IMR-90 (cell line): Measurements from ENCODE around the gene ATG7. TPM values are rescaled to one million over a fixed set of nuclear protein-coding genes. Genes with fewer than 3 reads are reported as not detected.

Experiments used
- ATAC-seq: fragments of 200-7000 bp; cut with Tn5 transposase; 2 replicates; pipeline ENCODE4 v1.9.1; 2020; ENCODE audit warnings: low read depth, mild to moderate bottlenecking, moderate library complexity
- BruUV-seq: library from RNA; stranded (reverse); fragments of 400-500 nt; replicated peaks from 2 replicates; lab custom pipeline; 2021; lab: Mats Ljungman, UMichigan
- CTCF ChIA-PET: fragments of 300-600 bp; formaldehyde crosslinking; extraction: SDS; loops from one replicate; lab custom pipeline; 2021; ENCODE audit warnings: antibody characterized with exemption; lab: Yijun Ruan, JAX
- POLR2A ChIA-PET: fragments of 300-600 bp; sonication (Branson Sonifier 250); formaldehyde crosslinking; loops from one replicate; lab custom pipeline; 2022; ENCODE audit warnings: antibody characterized with exemption; ENCODE audit not compliant: unreplicated experiment; lab: Charles Lee
- DNase-seq: peaks from one replicate; pipeline ENCODE4 v3.0.0; 2013
- H2AFZ ChIP-seq: replicated peaks from 2 replicates; pipeline ENCODE3; 2013; ENCODE audit warnings: low read length, mild to moderate bottlenecking; ENCODE audit not compliant: poor library complexity
- H2AK5ac ChIP-seq: 2 replicates; pipeline ENCODE4 v1.6.1; 2013; ENCODE audit warnings: low read depth, low read length, inconsistent platforms
- H2AK9ac ChIP-seq: replicated peaks from 2 replicates; pipeline ENCODE3; 2013; ENCODE audit warnings: mild to moderate bottlenecking, low read depth, low read length, moderate library complexity; ENCODE audit not compliant: poor library complexity
- H2BK120ac ChIP-seq: 2 replicates; pipeline ENCODE4 v1.6.1; 2013; ENCODE audit warnings: low read depth, low read length, inconsistent platforms
- H2BK15ac ChIP-seq: 3 replicates; pipeline ENCODE4 v1.6.1; 2013; ENCODE audit warnings: low read depth, low read length, inconsistent platforms
- H2BK20ac ChIP-seq: 2 replicates; pipeline ENCODE4 v1.6.1; 2013; ENCODE audit warnings: low read depth, mild to moderate bottlenecking, inconsistent platforms, low read length, moderate library complexity
- H2BK5ac ChIP-seq: 2 replicates; pipeline ENCODE4 v1.6.1; 2013; ENCODE audit warnings: mild to moderate bottlenecking, low read depth, low read length, inconsistent platforms; ENCODE audit not compliant: poor library complexity, severe bottlenecking
- H3K14ac ChIP-seq: replicated peaks from 2 replicates; pipeline ENCODE4 v1.6.1; 2013; ENCODE audit warnings: low read depth, low read length, inconsistent platforms
- H3K18ac ChIP-seq: 2 replicates; pipeline ENCODE4 v1.6.1; 2013; ENCODE audit warnings: low read depth, low read length, control low read depth
- H3K23ac ChIP-seq: 2 replicates; pipeline ENCODE4 v1.6.1; 2013; ENCODE audit warnings: low read depth, low read length, inconsistent platforms
- H3K27ac ChIP-seq: 2 replicates; pipeline ENCODE4 v1.5.1; 2013; ENCODE audit warnings: mild to moderate bottlenecking, control low read depth, low read length; ENCODE audit not compliant: insufficient read depth
- H3K27me3 ChIP-seq: 2 replicates; pipeline ENCODE4 v1.6.1; 2013; ENCODE audit warnings: low read length; ENCODE audit not compliant: control insufficient read depth, insufficient read depth
- H3K36me3 ChIP-seq: 2 replicates; pipeline ENCODE4 v1.6.1; 2013; ENCODE audit warnings: low read length, mixed read lengths; ENCODE audit not compliant: control insufficient read depth, insufficient read depth
- H3K4ac ChIP-seq: 2 replicates; pipeline ENCODE4 v1.6.1; 2013; ENCODE audit warnings: low read depth, low read length, inconsistent platforms
- H3K4me1 ChIP-seq: 2 replicates; pipeline ENCODE4 v1.6.1; 2013; ENCODE audit warnings: low read length, mixed read lengths; ENCODE audit not compliant: control insufficient read depth, insufficient read depth
- H3K4me2 ChIP-seq: 2 replicates; pipeline ENCODE4 v1.6.1; 2013; ENCODE audit warnings: low read depth, mild to moderate bottlenecking, control low read depth, low read length, moderate library complexity
- H3K4me3 ChIP-seq: 2 replicates; pipeline ENCODE4 v1.5.1; 2013; ENCODE audit warnings: low read depth, mild to moderate bottlenecking, control low read depth, low read length, moderate library complexity; ENCODE audit not compliant: insufficient read depth
- H3K56ac ChIP-seq: 2 replicates; pipeline ENCODE4 v1.6.1; 2013; ENCODE audit warnings: low read length, inconsistent platforms; ENCODE audit not compliant: insufficient read depth; ENCODE audit errors: extremely low read depth
- H3K79me1 ChIP-seq, 2 experiments: 2 replicates each; pipeline ENCODE4 v1.6.1; 2013; ENCODE audit warnings: low read length in 2 of 2, inconsistent platforms in 1 of 2, low read depth in 1 of 2
- H3K9ac ChIP-seq: 2 replicates; pipeline ENCODE4 v1.6.1; 2013; ENCODE audit warnings: low read depth, low read length, control low read depth
- H3K9me1 ChIP-seq: 2 replicates; pipeline ENCODE4 v1.6.1; 2013; ENCODE audit warnings: low read length, inconsistent platforms; ENCODE audit not compliant: insufficient read depth
- H3K9me3 ChIP-seq: 2 replicates; pipeline ENCODE4 v1.6.1; 2013; ENCODE audit warnings: low read length; ENCODE audit not compliant: control insufficient read depth, insufficient read depth
- H4K20me1 ChIP-seq: 2 replicates; pipeline ENCODE4 v1.6.1; 2013; ENCODE audit warnings: low read length, inconsistent platforms; ENCODE audit not compliant: insufficient read depth
- H4K5ac ChIP-seq: 2 replicates; pipeline ENCODE4 v1.6.1; 2013; ENCODE audit warnings: mild to moderate bottlenecking, low read depth, low read length, control low read depth
- H4K8ac ChIP-seq, 2 experiments: 2 replicates each; pipeline ENCODE4 v1.6.1; 2013; ENCODE audit warnings: low read depth in 2 of 2, low read length in 2 of 2, control low read depth in 1 of 2, inconsistent platforms in 1 of 2
- H4K91ac ChIP-seq: 2 replicates; pipeline ENCODE4 v1.6.1; 2013; ENCODE audit warnings: low read depth, low read length, inconsistent platforms; ENCODE audit not compliant: insufficient read depth
- BHLHE40 ChIP-seq: fragments of 150-350 bp; IDR thresholded peaks from 2 replicates; pipeline ENCODE4 v1.6.1; 2016; ENCODE audit warnings: mild to moderate bottlenecking, low read depth, low read length
- CEBPB ChIP-seq: IDR thresholded peaks from 2 replicates; pipeline ENCODE4 v1.6.1; 2012; ENCODE audit warnings: low read depth, low read length, improper control_type of control experiment
- CHD1 ChIP-seq: IDR thresholded peaks from 2 replicates; pipeline ENCODE4 v1.6.1; 2012; ENCODE audit warnings: low read depth, low read length, improper control_type of control experiment
- FOS ChIP-seq: fragments of 150-350 bp; IDR thresholded peaks from 2 replicates; pipeline ENCODE4 v1.6.1; 2016; ENCODE audit warnings: low read depth, low read length
- MAFK ChIP-seq: IDR thresholded peaks from 2 replicates; pipeline ENCODE4 v1.6.1; 2012; ENCODE audit warnings: low read depth, low read length, improper control_type of control experiment
- MAZ ChIP-seq: IDR thresholded peaks from 2 replicates; pipeline ENCODE4 v1.6.1; 2012; ENCODE audit warnings: low read depth, mild to moderate bottlenecking, low read length, improper control_type of control experiment, moderate library complexity, borderline replicate concordance
- MXI1 ChIP-seq: IDR thresholded peaks from 2 replicates; pipeline ENCODE4 v1.6.1; 2012; ENCODE audit warnings: low read depth, mild to moderate bottlenecking, low read length, moderate library complexity, borderline replicate concordance
- NFE2L2 ChIP-seq: fragments of 150-350 bp; IDR thresholded peaks from 2 replicates; pipeline ENCODE4 v1.6.1; 2016; ENCODE audit warnings: low read depth, mild to moderate bottlenecking, low read length
- POLR2A ChIP-seq: IDR thresholded peaks from 2 replicates; pipeline ENCODE4 v1.6.1; 2012; ENCODE audit warnings: mild to moderate bottlenecking, low read depth, low read length
- RAD21 ChIP-seq: IDR thresholded peaks from 2 replicates; pipeline ENCODE4 v1.6.1; 2012; ENCODE audit warnings: low read length, improper control_type of control experiment
- RCOR1 ChIP-seq: IDR thresholded peaks from 2 replicates; pipeline ENCODE4 v1.6.1; 2012; ENCODE audit warnings: mild to moderate bottlenecking, low read length, improper control_type of control experiment; ENCODE audit not compliant: insufficient replicate concordance
- RFX5 ChIP-seq: IDR thresholded peaks from 2 replicates; pipeline ENCODE4 v1.8.0; 2012; ENCODE audit warnings: low read depth, mild to moderate bottlenecking, low read length, moderate library complexity
- SMC3 ChIP-seq: fragments of 150-350 bp; IDR thresholded peaks from 2 replicates; pipeline ENCODE4 v1.6.1; 2016; ENCODE audit warnings: low read depth, mild to moderate bottlenecking, antibody characterized with exemption, low read length, moderate library complexity
- WGBS, 2 experiments: methylation state at CpG; one replicate each; pipeline versions ENCODE4 v1.1.5 to v1.1.7; 2013; ENCODE audit warnings: missing lambda C conversion rate in 2 of 2; ENCODE audit not compliant: insufficient read length in 1 of 2; ENCODE audit errors: extremely low coverage in 2 of 2; 5-methylcytosine and 5-hydroxymethylcytosine counted together
- dilution Hi-C: fragments of 300-500 bp; cut with HindIII; formaldehyde crosslinking; loops from one replicate; pipeline ENCODE4 v1.14.3; 2018; ENCODE audit warnings: low sequenced_read_pairs; ENCODE audit not compliant: unreplicated experiment
- in situ Hi-C: fragments of 300-500 bp; cut with MboI; formaldehyde crosslinking; loops from 3 replicates; pipeline ENCODE4 v1.14.3; 2019; ENCODE audit warnings: low sequenced_read_pairs, inconsistent platforms, mixed read lengths
- intact Hi-C: fragments of 100-400 bp; cut with micrococcal nuclease; formaldehyde crosslinking; loops from 2 replicates; pipeline ENCODE4 v1.10.0; 2022
- polyA plus RNA-seq, 3 experiments: library from polyadenylated mRNA; depleted of rRNA; stranded (reverse); fragments of >200 nt; gene quantifications; 2 replicates each; pipeline ENCODE4 v1.2.3, GENCODE V29; 2012; ENCODE audit warnings: low replicate concordance in 1 of 3
- total RNA-seq: library from RNA; depleted of rRNA; stranded (reverse); fragments of >200 nt; gene quantifications from 2 replicates; pipeline ENCODE4 v1.2.3, GENCODE V29; 2012
- TF ChIP-seq, protein P1 (sequence below): fragments of 150-350 bp; IDR thresholded peaks from 2 replicates; pipeline ENCODE4 v1.6.1; 2016; ENCODE audit warnings: low read depth, mild to moderate bottlenecking, low read length, moderate library complexity, borderline replicate concordance
- TF ChIP-seq, protein P2 (sequence below): fragments of 150-350 bp; IDR thresholded peaks from 2 replicates; pipeline ENCODE4 v1.6.1; 2017; ENCODE audit warnings: mild to moderate bottlenecking, antibody characterized with exemption, low read length, low read depth
- TF ChIP-seq, protein P3 (sequence below): conservative IDR thresholded peaks from 2 replicates; pipeline ENCODE4 v1.5.1; 2012; ENCODE audit warnings: mild to moderate bottlenecking, low read depth, low read length, improper control_type of control experiment

Gene ATG7
- total and polyA plus RNA-seq, 2 of the 4 experiments (the other 2 are of a cell fraction) = 15.6 to 51.4 TPM

DNA sequence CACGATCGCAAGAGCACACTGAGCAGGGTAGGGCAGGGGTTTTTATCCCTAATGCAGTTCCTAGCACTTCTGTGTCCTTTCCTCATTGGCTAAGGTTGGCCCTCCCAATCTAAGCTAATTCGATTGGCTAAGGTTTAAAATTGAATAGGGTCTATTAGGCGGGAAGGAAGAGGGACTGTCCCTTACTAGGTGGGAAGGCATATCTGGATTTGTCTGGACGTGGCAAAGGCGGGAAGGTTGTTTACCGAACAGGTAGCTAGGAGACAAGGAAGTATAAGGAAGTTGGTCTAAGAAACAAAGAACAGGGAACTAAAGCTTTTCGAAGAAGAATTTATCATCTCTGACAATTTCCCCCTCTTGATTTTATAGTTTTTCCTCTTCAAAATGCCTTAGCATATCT, 24.8 kb upstream of the ATG7 start:
- H4K5ac ChIP-seq = no peak overlapping the region
- in situ Hi-C loops = no loop called here
- H3K9ac ChIP-seq = no peak overlapping the region
- H3K36me3 ChIP-seq = peaks cover 4% of the 10 kb centered on the region; the same call in 1 of the 2 replicates
- H3K9me3 ChIP-seq = no peaks in the 10 kb centered on the region
- peaks cover 6% of the 10 kb centered on the region for H3K4me1 ChIP-seq
- H3K14ac ChIP-seq = no peak overlapping the region
- no peak overlapping the region for H2BK5ac ChIP-seq
- CTCF ChIA-PET = no interaction called here
- POLR2A ChIA-PET = no interaction called here
- no peak overlapping the region for H2AK5ac ChIP-seq
- no peak overlapping the region for H3K4me2 ChIP-seq
- H2BK120ac ChIP-seq = peak overlapping the region; percentile 25; the same call in 1 of the 2 replicates
- dilution Hi-C loops = no loop called here
- H3K9me1 ChIP-seq = peaks cover 25% of the 10 kb centered on the region
- H2BK20ac ChIP-seq = no peak overlapping the region
- no TSS peak for BruUV-seq
- peaks cover 49 to 76% of the 10 kb centered on the region in 2 experiments for H3K79me1 ChIP-seq
- no peak overlapping the region for H3K4ac ChIP-seq
- no peak overlapping the region for H2BK15ac ChIP-seq
- no peak overlapping the region for H2AFZ ChIP-seq
- H4K91ac ChIP-seq = no peak overlapping the region
- H2AK9ac ChIP-seq = no peak overlapping the region
- H3K27ac ChIP-seq = no peak overlapping the region
- TF ChIP-seq BHLHE40 (no peak), FOS (no peak), RFX5 (no peak), MAFK (no peak), RAD21 (no peak), MXI1 (no peak), POLR2A (no peak), CHD1 (no peak), MAZ (no peak), CEBPB (no peak), RCOR1 (no peak), NFE2L2 (no peak), SMC3 (no peak)
- TF ChIP-seq, protein P1, sequence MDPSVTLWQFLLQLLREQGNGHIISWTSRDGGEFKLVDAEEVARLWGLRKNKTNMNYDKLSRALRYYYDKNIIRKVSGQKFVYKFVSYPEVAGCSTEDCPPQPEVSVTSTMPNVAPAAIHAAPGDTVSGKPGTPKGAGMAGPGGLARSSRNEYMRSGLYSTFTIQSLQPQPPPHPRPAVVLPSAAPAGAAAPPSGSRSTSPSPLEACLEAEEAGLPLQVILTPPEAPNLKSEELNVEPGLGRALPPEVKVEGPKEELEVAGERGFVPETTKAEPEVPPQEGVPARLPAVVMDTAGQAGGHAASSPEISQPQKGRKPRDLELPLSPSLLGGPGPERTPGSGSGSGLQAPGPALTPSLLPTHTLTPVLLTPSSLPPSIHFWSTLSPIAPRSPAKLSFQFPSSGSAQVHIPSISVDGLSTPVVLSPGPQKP = no peak
- TF ChIP-seq, protein P2, sequence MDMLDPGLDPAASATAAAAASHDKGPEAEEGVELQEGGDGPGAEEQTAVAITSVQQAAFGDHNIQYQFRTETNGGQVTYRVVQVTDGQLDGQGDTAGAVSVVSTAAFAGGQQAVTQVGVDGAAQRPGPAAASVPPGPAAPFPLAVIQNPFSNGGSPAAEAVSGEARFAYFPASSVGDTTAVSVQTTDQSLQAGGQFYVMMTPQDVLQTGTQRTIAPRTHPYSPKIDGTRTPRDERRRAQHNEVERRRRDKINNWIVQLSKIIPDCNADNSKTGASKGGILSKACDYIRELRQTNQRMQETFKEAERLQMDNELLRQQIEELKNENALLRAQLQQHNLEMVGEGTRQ = no peak
- TF ChIP-seq, protein P3, sequence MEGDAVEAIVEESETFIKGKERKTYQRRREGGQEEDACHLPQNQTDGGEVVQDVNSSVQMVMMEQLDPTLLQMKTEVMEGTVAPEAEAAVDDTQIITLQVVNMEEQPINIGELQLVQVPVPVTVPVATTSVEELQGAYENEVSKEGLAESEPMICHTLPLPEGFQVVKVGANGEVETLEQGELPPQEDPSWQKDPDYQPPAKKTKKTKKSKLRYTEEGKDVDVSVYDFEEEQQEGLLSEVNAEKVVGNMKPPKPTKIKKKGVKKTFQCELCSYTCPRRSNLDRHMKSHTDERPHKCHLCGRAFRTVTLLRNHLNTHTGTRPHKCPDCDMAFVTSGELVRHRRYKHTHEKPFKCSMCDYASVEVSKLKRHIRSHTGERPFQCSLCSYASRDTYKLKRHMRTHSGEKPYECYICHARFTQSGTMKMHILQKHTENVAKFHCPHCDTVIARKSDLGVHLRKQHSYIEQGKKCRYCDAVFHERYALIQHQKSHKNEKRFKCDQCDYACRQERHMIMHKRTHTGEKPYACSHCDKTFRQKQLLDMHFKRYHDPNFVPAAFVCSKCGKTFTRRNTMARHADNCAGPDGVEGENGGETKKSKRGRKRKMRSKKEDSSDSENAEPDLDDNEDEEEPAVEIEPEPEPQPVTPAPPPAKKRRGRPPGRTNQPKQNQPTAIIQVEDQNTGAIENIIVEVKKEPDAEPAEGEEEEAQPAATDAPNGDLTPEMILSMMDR = no peak
- WGBS, 2 experiments = no CpG with 5 or more reads among the region's 8 CpGs
- H3K56ac ChIP-seq = no peak overlapping the region
- no peak for DNase-seq
- H4K20me1 ChIP-seq = 0 out of 2 replicates have a peak, but pooled peaks cover 8% of the 10 kb centered on the region
- no peak for ATAC-seq
- no peak overlapping the region for H3K18ac ChIP-seq
- no peak overlapping the region for H4K8ac ChIP-seq
- intact Hi-C loops = no loop called here
- no peak overlapping the region for H3K4me3 ChIP-seq
- no peaks in the 10 kb centered on the region for H3K27me3 ChIP-seq
- no peak overlapping the region for H3K23ac ChIP-seq
